Panc1 (cell line): ENCODE measurements around the gene ERFL. TPM values are rescaled to one million over a fixed set of nuclear protein-coding genes. Genes with fewer than 3 reads are reported as not detected.

ENCODE experiments used
- ATAC-seq: fragments of 200-7000 bp; cut with Tn5 transposase; 2 replicates; pipeline ENCODE4 v1.9.1; 2020; ENCODE audit warnings: mild to moderate bottlenecking, moderate library complexity
- BruUV-seq: library from RNA; stranded (reverse); fragments of 400-500 nt; replicated peaks from 2 replicates; lab custom pipeline; 2021; lab: Mats Ljungman, UMichigan
- CTCF ChIA-PET: fragments of 300-600 bp; sonication (Branson Sonifier 250); formaldehyde crosslinking; loops from one replicate; lab custom pipeline; 2022; ENCODE audit warnings: antibody characterized with exemption; lab: Charles Lee
- POLR2A ChIA-PET: fragments of 300-600 bp; sonication (Branson Sonifier 250); formaldehyde crosslinking; loops from one replicate; lab custom pipeline; 2022; ENCODE audit warnings: antibody characterized with exemption; lab: Charles Lee
- DNase-seq: peaks from one replicate; pipeline ENCODE4 v3.0.0-alpha.2; 2010; ENCODE audit warnings: low read depth, low spot score
- H3K27ac ChIP-seq: 2 replicates; pipeline ENCODE4 v1.5.1; 2011; ENCODE audit warnings: mild to moderate bottlenecking, low read length, inconsistent platforms
- H3K27me3 ChIP-seq: fragments of 200-500 bp; sonication (Bioruptor generic); 2 replicates; pipeline ENCODE4 v1.6.0; 2014; ENCODE audit warnings: low read length, inconsistent platforms; ENCODE audit not compliant: control insufficient read depth, insufficient read depth
- H3K36me3 ChIP-seq: fragments of 200-500 bp; sonication (Bioruptor generic); 2 replicates; pipeline ENCODE4 v1.5.1; 2014; ENCODE audit warnings: inconsistent platforms, mild to moderate bottlenecking, low read length, moderate library complexity; ENCODE audit not compliant: control insufficient read depth, insufficient read depth
- H3K4me1 ChIP-seq: 2 replicates; pipeline ENCODE4 v1.5.1; 2011; ENCODE audit warnings: inconsistent platforms, mild to moderate bottlenecking, low read length, moderate library complexity; ENCODE audit not compliant: control insufficient read depth, insufficient read depth
- H3K4me3 ChIP-seq, 2 experiments: 2 replicates each; pipeline ENCODE4 v1.5.1; 2011 to 2012; ENCODE audit warnings: low read depth in 2 of 2, low read length in 2 of 2, mild to moderate bottlenecking in 2 of 2, inconsistent platforms in 1 of 2, moderate library complexity in 1 of 2
- H3K9me3 ChIP-seq: fragments of 200-500 bp; sonication (Bioruptor generic); 2 replicates; pipeline ENCODE4 v1.5.1; 2014; ENCODE audit warnings: low read depth, mild to moderate bottlenecking, inconsistent platforms, low read length, moderate library complexity; ENCODE audit not compliant: control insufficient read depth, insufficient read depth
- CTCF ChIP-seq: fragments of 450-650 bp; IDR thresholded peaks from 2 replicates; pipeline ENCODE4 v1.5.1; 2017; ENCODE audit warnings: mild to moderate bottlenecking
- POLR2AphosphoS5 ChIP-seq: IDR thresholded peaks from 2 replicates; pipeline ENCODE4 v1.6.1; 2012; ENCODE audit warnings: mild to moderate bottlenecking, low read depth, low read length, moderate library complexity
- REST ChIP-seq, 2 experiments: IDR thresholded peaks; 2 replicates each; pipeline ENCODE4 v1.6.1; 2011 to 2012; ENCODE audit warnings: low read depth in 2 of 2, control low read depth in 1 of 2, low read length in 1 of 2, mild to moderate bottlenecking in 1 of 2, moderate library complexity in 1 of 2; ENCODE audit not compliant: insufficient read depth in 1 of 2
- SIN3A ChIP-seq: IDR thresholded peaks from 2 replicates; pipeline ENCODE4 v1.6.1; 2012; ENCODE audit warnings: low read depth, mild to moderate bottlenecking, low read length, moderate library complexity, borderline replicate concordance; ENCODE audit not compliant: insufficient read depth
- TCF7L2 ChIP-seq: IDR thresholded peaks from 2 replicates; pipeline ENCODE4 v1.6.1; 2011; ENCODE audit warnings: mild to moderate bottlenecking, low read depth, low read length, inconsistent platforms
- in situ Hi-C: cut with HindIII; loops from 2 replicates; pipeline ENCODE4 v1.10.0; 2016; ENCODE audit warnings: low sequenced_read_pairs, low pct_unique_long_range_greater_than_20kb
- intact Hi-C: fragments of 100-400 bp; cut with micrococcal nuclease; formaldehyde crosslinking; loops from one replicate; pipeline ENCODE4 v1.10.0; 2022; ENCODE audit not compliant: unreplicated experiment
- total RNA-seq: library from RNA; stranded (reverse); gene quantifications from one replicate; pipeline ENCODE4 v1.2.1, GENCODE V29; 2021; ENCODE audit not compliant: unreplicated experiment

Gene ERFL
- total RNA-seq, 1 experiment from 2014 or later, result 0.18 TPM

GRCh38 chr19:41905273-41906002, 22.8 kb downstream of the ERFL start:
- TF ChIP-seq SIN3A, result no peak
- TF ChIP-seq TCF7L2, result no peak
- TF ChIP-seq CTCF, result no peak
- no peak for TF ChIP-seq POLR2AphosphoS5
- TF ChIP-seq REST (IDR thresholded peaks at IDR 0.05; ENCODE audit: insufficient read depth in 1 of 2, low read depth in 2 of 2, low read length in 1 of 2), result no peak
- Histone ChIP-seq H3K36me3 (no peaks in the 10 kb centered on the region; the same call in 1 of the 2 replicates), H3K27me3 (no peaks in the 10 kb centered on the region), H3K4me1 (no peaks in the 10 kb centered on the region), H3K9me3 (no peaks in the 10 kb centered on the region), H3K27ac (no peak overlapping the region), H3K4me3 (no peak overlapping the region)
- intact Hi-C loops (no loop called here), in situ Hi-C loops (no loop called here)
- no TSS peak for BruUV-seq
- ATAC-seq, result no peak
- DNase-seq, result no peak
- POLR2A ChIA-PET, result no interaction called here
- CTCF ChIA-PET, result interaction anchor here (0.7 kb wide), 1 partner anchor 29 kb away, joined by 5 read pairs; no protein-coding TSS in a partner anchor

DNA sequence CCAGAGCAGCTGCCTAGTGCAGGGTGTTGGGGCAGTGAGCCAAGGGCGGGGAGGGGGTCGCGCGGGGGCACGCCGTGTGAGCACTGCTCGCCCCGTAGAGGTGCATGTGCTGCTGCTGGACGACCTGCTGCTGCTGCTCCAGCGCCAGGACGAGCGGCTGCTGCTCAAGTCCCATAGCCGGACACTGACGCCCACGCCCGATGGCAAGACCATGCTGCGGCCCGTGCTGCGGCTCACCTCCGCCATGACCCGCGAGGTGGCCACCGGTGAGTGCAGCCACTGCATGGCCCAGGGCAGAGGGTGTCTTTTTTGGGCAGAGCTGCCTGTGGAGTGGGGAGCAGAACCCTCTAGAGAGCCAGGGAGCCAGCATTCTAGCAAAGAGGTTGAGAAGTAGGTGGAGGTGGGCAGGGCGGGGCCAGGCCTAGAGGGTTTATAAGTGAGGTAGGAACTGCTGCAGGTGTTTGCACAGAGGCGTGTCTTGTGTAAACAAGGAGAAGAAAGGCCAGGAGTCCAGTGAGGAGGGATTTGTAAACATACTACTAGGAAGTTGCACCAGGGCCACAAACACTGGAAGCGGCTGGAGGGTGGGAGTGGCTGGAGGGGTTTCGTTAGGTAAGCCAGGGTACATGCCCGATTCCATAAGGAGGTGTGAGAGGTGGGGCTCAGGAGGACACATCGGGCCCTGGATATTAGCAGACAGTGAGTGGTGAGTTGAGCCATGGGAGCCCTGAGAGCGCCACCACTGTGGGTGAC, 24.0 kb downstream of the ERFL start:
- no peaks in the 10 kb centered on the region for H3K27me3 ChIP-seq
- intact Hi-C loops, result no loop called here
- BruUV-seq, result no TSS peak
- CTCF ChIA-PET, result no interaction called here
- ATAC-seq (no peak), DNase-seq (no peak)
- no peaks in the 10 kb centered on the region; the same call in 1 of the 2 replicates for H3K36me3 ChIP-seq
- in situ Hi-C loops, result no loop called here
- H3K4me3 ChIP-seq, result no peak overlapping the region
- no peak for TF ChIP-seq REST (IDR thresholded peaks at IDR 0.05; ENCODE audit: insufficient read depth in 1 of 2, low read depth in 2 of 2, low read length in 1 of 2)
- no peak for TF ChIP-seq CTCF
- TF ChIP-seq SIN3A, result no peak
- TF ChIP-seq POLR2AphosphoS5, result no peak
- no peak for TF ChIP-seq TCF7L2
- H3K27ac ChIP-seq, result no peak overlapping the region
- POLR2A ChIA-PET, result no interaction called here
- H3K9me3 ChIP-seq, result no peaks in the 10 kb centered on the region
- H3K4me1 ChIP-seq, result no peaks in the 10 kb centered on the region
